GM18873 (cell line): ENCODE results near the gene RHOBTB1.
"Not testable (repeated sequence)": the region's sequence is repeated elsewhere in the genome, so short reads cannot be mapped to it uniquely, and the experiment has no call there.

Experiments used
- ATAC-seq: cut with Tn5 transposase; IDR thresholded peaks from one replicate; pipeline ENCODE4 v1.9.1; 2021; ENCODE audit warnings: mild to moderate bottlenecking, moderate library complexity, moderate number of reproducible peaks; ENCODE audit not compliant: unreplicated experiment, low FRiP score

Gene RHOBTB1

GRCh38 chr10:60871215-60871614, 72.8 kb downstream of the RHOBTB1 start:
- no peak for ATAC-seq

DNA sequence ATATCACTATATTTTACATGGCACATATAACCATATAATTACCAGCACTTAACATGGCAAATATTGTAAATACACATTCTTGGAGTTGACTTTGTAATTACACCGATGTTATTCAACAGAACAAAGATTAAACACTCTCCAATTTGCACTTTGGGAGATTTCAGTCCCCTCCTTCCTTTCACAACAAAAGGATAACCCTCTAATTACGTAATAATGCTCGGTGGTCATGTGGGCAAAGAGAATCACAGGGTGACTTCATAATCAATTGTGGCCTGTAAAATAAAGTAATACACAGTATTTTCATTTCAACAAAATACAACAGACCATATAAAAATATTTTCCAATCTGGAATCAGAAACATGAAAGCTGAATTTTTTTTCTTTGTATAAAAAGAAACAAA, 73.2 kb downstream of the RHOBTB1 start:
- no peak for ATAC-seq

- no peak for ATAC-seq
Observed at GRCh38 chr10:60870416-60870728, 73.6 kb downstream of the RHOBTB1 start.

- no peak for ATAC-seq
Observed at GRCh38 chr10:60869652-60870415, 74.2 kb downstream of the RHOBTB1 start.

DNA sequence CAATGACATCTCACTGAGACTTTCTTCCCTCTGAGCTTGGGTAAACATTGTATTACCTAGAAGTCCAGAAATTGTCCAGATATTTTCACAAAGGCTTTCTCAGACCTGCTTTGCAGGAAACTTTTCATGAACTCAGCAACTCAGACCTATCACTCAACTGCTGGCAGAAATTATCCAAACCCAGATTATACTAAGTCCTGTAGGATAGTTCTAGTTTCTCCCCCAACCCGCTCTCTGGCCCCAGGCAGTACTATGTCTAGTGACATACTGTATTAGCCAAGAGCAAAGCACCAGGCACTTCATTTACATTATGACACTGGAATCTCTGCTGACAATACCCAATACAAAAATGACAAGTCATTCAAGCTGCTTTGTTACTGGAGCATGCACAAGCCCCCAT, 75.0 kb downstream of the RHOBTB1 start:
- no peak for ATAC-seq

GRCh38 chr10:60865198-60865783, 78.7 kb downstream of the RHOBTB1 start:
- no peak for ATAC-seq

GRCh38 chr10:60863796-60864195, 80.2 kb downstream of the RHOBTB1 start:
- ATAC-seq: no peak

GRCh38 chr10:60862517-60862916, 81.5 kb downstream of the RHOBTB1 start:
- no peak for ATAC-seq

DNA sequence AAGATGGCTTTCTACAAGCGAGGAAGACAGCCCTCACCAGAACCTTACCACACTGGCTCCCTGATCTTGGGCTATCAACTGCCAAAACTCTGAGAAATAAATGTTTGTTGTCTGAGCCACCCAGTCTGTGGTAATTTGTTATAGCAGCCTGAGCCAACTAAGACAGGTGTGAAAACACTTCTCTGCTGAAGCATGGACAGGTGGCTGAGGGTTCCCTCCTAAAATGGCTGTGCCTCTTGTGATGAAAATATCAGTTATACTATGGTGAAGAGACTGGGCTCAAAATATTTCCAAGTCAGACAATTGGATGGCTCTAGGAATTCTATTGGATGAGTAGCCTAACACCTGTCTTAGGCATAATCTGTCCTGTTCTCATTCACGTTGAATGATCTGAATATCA, 87.6 kb downstream of the RHOBTB1 start:
- no peak for ATAC-seq

- ATAC-seq: no peak
Observed at GRCh38 chr10:60853637-60854036, 90.3 kb downstream of the RHOBTB1 start.

- no peak for ATAC-seq
Observed at GRCh38 chr10:60853107-60853506, 90.9 kb downstream of the RHOBTB1 start.

- no peak for ATAC-seq
Observed at GRCh38 chr10:60849740-60850139, 94.2 kb downstream of the RHOBTB1 start.

DNA sequence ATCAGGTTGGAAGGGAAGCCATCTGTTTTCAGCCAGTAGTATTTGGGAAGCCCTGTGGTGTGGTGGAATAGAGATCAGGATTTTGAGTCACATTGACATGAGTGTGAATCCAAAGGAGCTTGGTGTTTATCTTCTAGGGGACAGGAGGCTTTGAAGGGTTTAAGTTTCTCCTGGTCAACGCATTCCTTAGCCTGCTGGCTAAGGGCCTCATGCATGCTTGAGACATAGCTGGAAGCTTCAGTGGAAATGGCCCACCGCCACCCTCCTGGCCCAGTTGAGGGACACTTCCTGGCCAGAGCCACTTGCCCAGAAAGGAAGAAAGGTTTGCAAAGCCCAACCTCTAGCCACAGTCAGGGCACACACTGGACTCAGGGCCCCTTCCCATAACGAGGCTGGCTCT, 94.8 kb downstream of the RHOBTB1 start:
- no peak for ATAC-seq

- ATAC-seq: no peak
Observed at GRCh38 chr10:60848680-60849079, 95.3 kb downstream of the RHOBTB1 start.

DNA sequence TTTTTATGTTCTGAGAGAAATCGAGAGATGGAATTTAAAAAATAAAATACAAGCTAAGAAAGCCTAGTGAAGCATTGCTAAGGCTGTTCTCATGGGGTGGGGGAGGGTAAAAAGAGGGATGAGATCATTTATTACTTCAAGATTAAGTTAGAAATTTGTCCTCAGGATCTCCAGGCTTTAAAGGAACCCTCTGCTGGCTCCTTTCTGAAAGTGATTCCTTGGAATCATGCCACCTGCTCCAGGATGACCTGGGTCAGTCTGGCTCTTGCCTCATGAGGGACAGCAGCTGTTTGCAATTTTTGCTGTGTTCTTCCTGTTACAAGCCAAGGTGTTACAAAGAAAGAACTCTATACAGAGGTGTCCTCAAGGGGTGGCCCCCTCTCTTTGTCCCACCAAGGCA, 95.9 kb downstream of the RHOBTB1 start:
- ATAC-seq: no peak

DNA sequence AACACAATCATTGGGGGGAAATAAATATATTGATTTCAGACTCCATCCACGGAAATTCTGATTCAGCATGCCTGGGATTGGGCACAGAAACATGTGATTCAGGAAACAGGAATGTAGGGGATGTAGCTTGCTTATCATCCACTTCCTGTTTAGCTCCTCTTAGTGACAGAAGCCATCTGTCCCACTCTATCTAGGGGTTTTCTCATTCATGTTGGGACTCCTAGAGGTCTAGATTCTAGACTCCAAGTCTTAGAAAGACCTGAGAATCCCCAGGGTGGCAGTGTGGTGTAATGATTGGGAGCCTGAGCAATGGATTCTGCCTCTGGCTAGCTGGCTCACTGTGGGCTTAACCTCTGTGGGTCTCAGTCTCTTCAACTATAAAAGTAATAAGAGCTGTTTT, 97.8 kb downstream of the RHOBTB1 start:
- ATAC-seq: no peak

DNA sequence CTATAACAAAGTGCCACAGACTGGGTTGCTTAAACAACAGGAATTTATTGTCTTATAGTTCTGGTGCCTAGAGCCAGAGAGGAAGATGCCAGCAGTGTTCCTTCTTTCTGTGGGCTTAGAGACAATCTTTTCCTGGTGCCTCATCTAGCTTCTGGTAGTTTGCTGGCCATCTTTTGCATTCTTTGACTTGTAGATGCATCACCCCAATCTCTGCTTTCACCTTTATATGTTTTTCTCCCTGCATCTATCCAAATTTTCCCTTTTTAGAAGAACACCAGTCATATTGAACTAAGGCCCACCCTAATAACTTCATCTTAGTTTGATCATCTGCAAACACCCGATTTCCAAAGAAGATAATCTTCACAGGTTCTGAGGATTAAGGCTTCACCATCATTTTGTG, 98.9 kb downstream of the RHOBTB1 start:
- ATAC-seq: no peak

DNA sequence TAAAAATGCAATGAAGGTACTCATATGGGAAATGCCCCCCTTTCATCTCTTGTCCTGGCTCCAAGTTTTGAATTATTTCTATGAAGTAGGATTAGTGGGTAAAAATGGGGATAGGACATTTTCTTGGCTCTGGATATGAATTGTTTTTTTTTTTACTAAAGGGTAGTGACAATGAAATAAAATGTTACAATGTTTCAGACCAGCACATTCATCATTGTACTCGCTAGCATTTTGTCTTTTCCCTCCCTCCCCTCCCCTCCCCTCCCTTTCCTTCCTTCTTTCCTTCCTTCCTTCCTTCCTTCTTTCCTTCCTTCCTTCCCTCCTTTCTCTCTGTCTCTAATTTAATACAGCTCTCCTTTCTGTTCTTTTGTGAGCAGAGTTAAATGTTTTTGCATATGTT, 101.3 kb downstream of the RHOBTB1 start:
- ATAC-seq: no peak

GRCh38 chr10:60841227-60841626, 102.8 kb downstream of the RHOBTB1 start:
- not testable (repeated sequence) for ATAC-seq

- no peak for ATAC-seq
Observed at GRCh38 chr10:60835049-60835448, 108.9 kb downstream of the RHOBTB1 start.

DNA sequence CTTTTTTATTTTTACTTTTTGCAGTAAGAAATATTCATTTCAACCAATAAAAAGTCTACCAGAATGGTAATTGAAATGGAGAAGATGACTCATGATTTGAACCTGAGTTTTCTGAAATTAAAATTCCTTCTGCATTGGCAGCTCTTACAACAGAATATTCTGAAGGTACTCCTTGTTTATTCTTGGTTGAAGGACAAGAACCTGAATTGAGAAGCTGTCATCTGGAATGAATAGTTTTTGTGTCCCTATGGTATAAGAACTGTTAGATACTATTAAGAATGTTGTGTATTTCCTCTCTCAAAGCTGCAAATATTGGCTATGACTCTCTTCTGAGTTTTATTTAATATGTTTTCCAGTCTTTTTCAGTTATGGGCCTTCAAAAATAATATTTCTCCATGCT, 109.6 kb downstream of the RHOBTB1 start:
- ATAC-seq: no peak

DNA sequence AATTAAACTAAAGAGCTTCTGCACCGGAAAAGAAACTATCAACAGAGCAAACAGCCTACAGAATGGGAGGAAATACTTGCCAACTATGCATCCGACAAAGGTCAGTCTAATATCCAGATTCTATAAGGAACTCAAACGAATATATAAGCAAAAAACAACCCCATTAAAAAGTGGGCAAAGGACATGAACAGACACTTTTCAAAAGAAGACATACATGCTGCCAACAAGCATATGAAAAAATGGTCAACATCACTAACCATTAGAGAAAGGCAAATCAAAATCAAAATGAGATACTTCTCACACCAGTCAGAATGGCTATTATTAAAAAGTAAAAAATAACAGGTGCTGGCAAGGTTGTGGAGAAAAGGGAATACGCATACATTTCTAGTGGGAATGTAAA, 111.8 kb downstream of the RHOBTB1 start:
- not testable (repeated sequence) for ATAC-seq

DNA sequence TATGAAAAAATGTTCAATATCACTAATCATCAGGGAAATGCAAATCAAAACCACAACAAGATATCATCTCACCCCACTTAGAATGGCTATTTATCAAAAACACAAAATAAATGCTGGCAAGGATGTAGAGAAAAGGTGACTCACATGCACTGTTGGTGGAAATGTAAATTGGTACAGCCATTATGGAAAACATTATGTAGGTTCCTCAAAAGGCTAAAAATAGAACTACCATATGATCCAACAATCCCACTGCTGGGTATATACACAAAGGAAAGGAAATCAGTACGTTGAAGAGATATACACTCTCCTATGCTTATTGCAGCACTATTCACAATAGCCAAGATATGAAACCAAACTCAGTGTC, 115.5 kb downstream of the RHOBTB1 start:
- no peak for ATAC-seq
